Measurements from ENCODE around the gene TCAIM.

TCAIM gene

DNA sequence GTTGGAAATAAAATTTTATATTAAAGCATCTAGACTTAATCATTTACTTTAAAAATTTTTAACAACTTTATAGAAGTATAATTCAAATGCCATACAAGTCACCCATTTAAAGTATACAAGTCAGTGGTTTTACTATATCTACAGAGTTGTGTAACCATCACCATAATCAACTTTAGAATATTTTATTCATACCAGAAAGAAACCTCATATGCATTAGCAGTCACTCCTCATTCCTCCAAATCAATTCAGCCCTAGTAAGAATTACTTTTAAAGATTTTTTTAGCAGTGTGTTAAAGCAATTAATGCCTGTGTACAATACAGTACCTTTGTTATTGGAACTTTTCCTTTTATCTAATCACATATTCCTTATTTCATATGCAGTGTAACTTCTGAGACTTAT lies 14.0 kb upstream of the TCAIM start:
- no peak for TF ChIP-seq EZH2 (IDR thresholded peaks at IDR 0.05; ENCODE audit: borderline replicate concordance, low read depth, low read length, severe bottlenecking)
- TF ChIP-seq, protein P1, sequence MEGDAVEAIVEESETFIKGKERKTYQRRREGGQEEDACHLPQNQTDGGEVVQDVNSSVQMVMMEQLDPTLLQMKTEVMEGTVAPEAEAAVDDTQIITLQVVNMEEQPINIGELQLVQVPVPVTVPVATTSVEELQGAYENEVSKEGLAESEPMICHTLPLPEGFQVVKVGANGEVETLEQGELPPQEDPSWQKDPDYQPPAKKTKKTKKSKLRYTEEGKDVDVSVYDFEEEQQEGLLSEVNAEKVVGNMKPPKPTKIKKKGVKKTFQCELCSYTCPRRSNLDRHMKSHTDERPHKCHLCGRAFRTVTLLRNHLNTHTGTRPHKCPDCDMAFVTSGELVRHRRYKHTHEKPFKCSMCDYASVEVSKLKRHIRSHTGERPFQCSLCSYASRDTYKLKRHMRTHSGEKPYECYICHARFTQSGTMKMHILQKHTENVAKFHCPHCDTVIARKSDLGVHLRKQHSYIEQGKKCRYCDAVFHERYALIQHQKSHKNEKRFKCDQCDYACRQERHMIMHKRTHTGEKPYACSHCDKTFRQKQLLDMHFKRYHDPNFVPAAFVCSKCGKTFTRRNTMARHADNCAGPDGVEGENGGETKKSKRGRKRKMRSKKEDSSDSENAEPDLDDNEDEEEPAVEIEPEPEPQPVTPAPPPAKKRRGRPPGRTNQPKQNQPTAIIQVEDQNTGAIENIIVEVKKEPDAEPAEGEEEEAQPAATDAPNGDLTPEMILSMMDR (IDR thresholded peaks at IDR 0.05; ENCODE audit: borderline replicate concordance, extremely low read depth, low read length, poor library complexity, severe bottlenecking), result no peak
- H3K79me2 ChIP-seq (ENCODE audit: insufficient read depth, low read length), result no peaks in the 10 kb centered on the region
- H2AFZ ChIP-seq (ENCODE audit: low read depth, low read length), result no peak overlapping the region
- peaks cover 2% of the 10 kb centered on the region for H3K9me3 ChIP-seq (ENCODE audit: insufficient read depth, low read length, severe bottlenecking)
- no peak for ATAC-seq (ENCODE audit: insufficient read depth, low read depth)
- H3K4me1 ChIP-seq (ENCODE audit: insufficient read depth, low read length), result no peaks in the 10 kb centered on the region
- H3K4me2 ChIP-seq (ENCODE audit: insufficient read depth, low read length), result no peak overlapping the region
- H3K27ac ChIP-seq (ENCODE audit: low read length), result no peak overlapping the region
- H4K20me1 ChIP-seq (ENCODE audit: insufficient read depth, low read length), result no peaks in the 10 kb centered on the region
- H3K36me3 ChIP-seq (ENCODE audit: insufficient read depth, low read length), result no peaks in the 10 kb centered on the region
- H3K9ac ChIP-seq (ENCODE audit: low read depth, low read length), result no peak overlapping the region
- DNase-seq, result no peak
- peaks cover 5% of the 10 kb centered on the region for H3K27me3 ChIP-seq (ENCODE audit: insufficient read depth, low read length, poor library complexity)
- no peak overlapping the region for H3K4me3 ChIP-seq (ENCODE audit: low read depth in 1 of 2, low read length in 2 of 2)

DNA sequence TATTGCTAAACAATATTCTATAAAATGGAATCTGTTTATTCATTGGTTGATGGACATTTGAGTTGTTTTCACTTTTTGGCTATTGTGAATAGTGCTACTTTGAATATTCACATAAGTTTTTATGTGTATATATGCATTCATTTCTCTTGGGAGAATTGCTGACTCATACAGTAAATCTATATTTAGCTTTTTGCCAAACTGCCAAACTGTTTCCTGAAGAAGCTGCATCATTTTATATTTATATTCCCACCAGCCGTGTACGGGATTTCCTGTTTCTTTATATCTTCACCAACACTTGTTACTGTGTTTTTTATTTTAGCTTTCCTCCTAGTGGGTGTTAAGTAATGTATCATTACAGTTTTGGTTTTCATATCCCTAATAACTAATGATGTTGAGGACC lies 12.5 kb upstream of the TCAIM start:
- Histone ChIP-seq H3K9me3 (ENCODE audit: insufficient read depth, low read length, severe bottlenecking) (peaks cover 2% of the 10 kb centered on the region), H3K27ac (ENCODE audit: low read length) (no peak overlapping the region), H3K79me2 (ENCODE audit: insufficient read depth, low read length) (no peaks in the 10 kb centered on the region), H3K4me2 (ENCODE audit: insufficient read depth, low read length) (no peak overlapping the region), H4K20me1 (ENCODE audit: insufficient read depth, low read length) (no peaks in the 10 kb centered on the region), H3K27me3 (ENCODE audit: insufficient read depth, low read length, poor library complexity) (peaks cover 12% of the 10 kb centered on the region), H3K4me3 (ENCODE audit: low read depth in 1 of 2, low read length in 2 of 2) (no peak overlapping the region), H3K36me3 (ENCODE audit: insufficient read depth, low read length) (no peaks in the 10 kb centered on the region), H3K4me1 (ENCODE audit: insufficient read depth, low read length) (no peaks in the 10 kb centered on the region), H3K9ac (ENCODE audit: low read depth, low read length) (no peak overlapping the region), H2AFZ (ENCODE audit: low read depth, low read length) (no peak overlapping the region)
- TF ChIP-seq, protein P1 (IDR thresholded peaks at IDR 0.05; ENCODE audit: borderline replicate concordance, extremely low read depth, low read length, poor library complexity, severe bottlenecking), result no peak
- TF ChIP-seq EZH2 (IDR thresholded peaks at IDR 0.05; ENCODE audit: borderline replicate concordance, low read depth, low read length, severe bottlenecking), result no peak
- ATAC-seq (ENCODE audit: insufficient read depth, low read depth), result no peak
- no peak for DNase-seq

DNA sequence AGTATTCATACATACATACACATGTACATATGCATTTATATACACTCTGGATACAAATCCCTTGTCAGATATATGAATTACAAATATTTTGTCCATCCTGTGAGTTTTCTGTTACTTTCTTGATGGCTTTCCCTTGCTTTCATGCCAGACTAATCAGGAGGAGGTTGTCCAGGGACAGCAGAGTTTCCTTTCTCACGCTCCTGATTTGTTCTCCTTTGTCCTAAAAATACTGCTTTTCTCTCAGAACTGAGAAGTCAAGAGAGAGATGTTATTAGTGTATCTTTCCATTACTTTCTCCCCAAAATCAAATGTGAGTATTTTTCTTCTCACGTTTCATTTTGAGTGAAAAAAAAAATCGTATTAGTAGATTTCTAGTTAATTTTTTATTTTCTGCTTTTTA lies 12.1 kb upstream of the TCAIM start:
- Histone ChIP-seq H3K4me2 (ENCODE audit: insufficient read depth, low read length) (no peak overlapping the region), H3K9me3 (ENCODE audit: insufficient read depth, low read length, severe bottlenecking) (peaks cover 2% of the 10 kb centered on the region), H3K4me1 (ENCODE audit: insufficient read depth, low read length) (no peaks in the 10 kb centered on the region), H3K79me2 (ENCODE audit: insufficient read depth, low read length) (no peaks in the 10 kb centered on the region), H3K27ac (ENCODE audit: low read length) (no peak overlapping the region), H4K20me1 (ENCODE audit: insufficient read depth, low read length) (no peaks in the 10 kb centered on the region), H3K4me3 (ENCODE audit: low read depth in 1 of 2, low read length in 2 of 2) (no peak overlapping the region), H3K27me3 (ENCODE audit: insufficient read depth, low read length, poor library complexity) (peaks cover 12% of the 10 kb centered on the region), H2AFZ (ENCODE audit: low read depth, low read length) (no peak overlapping the region), H3K9ac (ENCODE audit: low read depth, low read length) (no peak overlapping the region), H3K36me3 (ENCODE audit: insufficient read depth, low read length) (no peaks in the 10 kb centered on the region)
- ATAC-seq (ENCODE audit: insufficient read depth, low read depth), result no peak
- TF ChIP-seq, protein P1 (IDR thresholded peaks at IDR 0.05; ENCODE audit: borderline replicate concordance, extremely low read depth, low read length, poor library complexity, severe bottlenecking), result no peak
- TF ChIP-seq EZH2 (IDR thresholded peaks at IDR 0.05; ENCODE audit: borderline replicate concordance, low read depth, low read length, severe bottlenecking), result no peak
- no peak for DNase-seq

DNA sequence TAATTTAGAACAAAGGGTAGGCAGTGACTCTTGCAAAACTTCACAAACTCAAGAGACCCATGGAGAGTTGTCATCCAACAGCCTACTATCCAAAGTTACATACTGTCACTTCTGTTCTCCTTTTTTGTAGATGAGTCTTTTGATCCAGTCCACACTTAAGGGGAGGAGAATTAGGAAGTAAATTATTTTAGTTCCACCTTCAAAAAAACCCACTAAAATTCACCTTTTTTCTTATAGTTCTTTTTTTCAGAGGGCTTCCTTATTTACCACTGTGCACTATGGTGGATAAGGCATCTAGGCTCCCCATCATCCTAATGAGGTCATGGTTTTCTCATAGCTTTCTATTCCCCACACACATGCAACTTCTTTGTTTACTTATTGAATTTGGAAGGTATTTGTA lies 8.6 kb upstream of the TCAIM start:
- H3K4me3 ChIP-seq (ENCODE audit: low read depth in 1 of 2, low read length in 2 of 2), result no peak overlapping the region
- H3K4me2 ChIP-seq (ENCODE audit: insufficient read depth, low read length), result no peak overlapping the region
- no peak for TF ChIP-seq EZH2 (IDR thresholded peaks at IDR 0.05; ENCODE audit: borderline replicate concordance, low read depth, low read length, severe bottlenecking)
- TF ChIP-seq, protein P1 (IDR thresholded peaks at IDR 0.05; ENCODE audit: borderline replicate concordance, extremely low read depth, low read length, poor library complexity, severe bottlenecking), result no peak
- H3K36me3 ChIP-seq (ENCODE audit: insufficient read depth, low read length), result no peaks in the 10 kb centered on the region
- no peak overlapping the region for H3K9ac ChIP-seq (ENCODE audit: low read depth, low read length)
- no peak overlapping the region for H3K27ac ChIP-seq (ENCODE audit: low read length)
- no peak for DNase-seq
- no peaks in the 10 kb centered on the region for H3K79me2 ChIP-seq (ENCODE audit: insufficient read depth, low read length)
- H3K9me3 ChIP-seq (ENCODE audit: insufficient read depth, low read length, severe bottlenecking), result peaks cover 2% of the 10 kb centered on the region
- ATAC-seq (ENCODE audit: insufficient read depth, low read depth), result no peak
- H3K4me1 ChIP-seq (ENCODE audit: insufficient read depth, low read length), result no peaks in the 10 kb centered on the region
- no peak overlapping the region for H2AFZ ChIP-seq (ENCODE audit: low read depth, low read length)
- no peaks in the 10 kb centered on the region for H4K20me1 ChIP-seq (ENCODE audit: insufficient read depth, low read length)
- peaks cover 9% of the 10 kb centered on the region for H3K27me3 ChIP-seq (ENCODE audit: insufficient read depth, low read length, poor library complexity)
